Measurements from ENCODE around the gene KCNJ18. TPM values are rescaled to one million over a fixed set of nuclear protein-coding genes. Genes with fewer than 3 reads are reported as not detected.
"Not testable (repeated sequence)": the region's sequence is repeated elsewhere in the genome, so short reads cannot be mapped to it uniquely, and the experiment has no call there.

Gene KCNJ18
- total RNA-seq, 1 donor from 2014 or later, result not detected

DNA sequence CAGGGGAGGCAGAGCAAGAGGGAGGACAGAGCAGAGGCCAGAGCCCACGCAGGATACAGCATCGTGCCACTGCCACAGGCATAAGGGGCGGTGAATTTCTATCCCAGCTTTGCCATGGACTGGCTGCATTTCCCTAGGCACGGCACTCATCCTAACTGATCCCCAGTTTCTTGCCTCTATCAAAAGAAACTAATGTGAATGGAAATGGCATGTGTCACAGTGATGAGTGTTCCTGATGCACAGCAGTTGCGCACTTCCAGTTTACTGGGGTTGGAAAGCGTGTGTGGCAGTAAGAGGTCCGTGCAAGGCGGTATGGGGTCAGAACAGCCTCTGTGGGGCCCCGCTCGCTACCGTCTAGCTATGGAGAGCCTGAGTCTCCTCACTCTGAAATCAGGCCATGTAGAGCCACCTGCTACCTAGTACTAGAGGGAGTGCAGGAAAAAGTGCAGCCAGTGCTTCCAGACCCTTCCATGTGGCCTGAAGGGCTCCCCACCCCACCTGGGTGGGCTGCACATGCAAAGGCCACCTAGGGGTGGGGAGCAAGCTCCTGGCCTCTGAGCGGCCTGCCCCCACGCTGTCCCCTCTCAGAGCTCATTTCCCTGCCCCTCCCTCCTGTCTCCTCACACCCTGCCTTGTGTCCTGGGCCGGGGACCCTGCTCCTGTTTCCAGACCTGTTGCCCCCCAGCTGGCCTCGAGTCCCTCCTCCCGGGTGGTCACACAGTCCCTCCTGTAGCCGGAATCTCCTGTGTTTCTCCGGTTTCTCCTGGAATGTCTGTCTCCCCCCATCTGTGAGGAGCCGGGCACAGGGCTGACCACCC, 5.0 kb upstream of the KCNJ18 start:
- Mint-ChIP-seq H3K9me3 (peaks cover 6% of the 10 kb centered on the region), H3K4me3 (no peak overlapping the region), H3K36me3 (no peaks in the 10 kb centered on the region), H3K27ac (no peak overlapping the region), H3K27me3 (no peaks in the 10 kb centered on the region), H3K4me1 (ENCODE audit: unreplicated experiment) (no peaks in the 10 kb centered on the region)
- no peak for DNase-seq (ENCODE audit: extremely low spot score, unreplicated experiment)
- TF ChIP-seq, protein P1, sequence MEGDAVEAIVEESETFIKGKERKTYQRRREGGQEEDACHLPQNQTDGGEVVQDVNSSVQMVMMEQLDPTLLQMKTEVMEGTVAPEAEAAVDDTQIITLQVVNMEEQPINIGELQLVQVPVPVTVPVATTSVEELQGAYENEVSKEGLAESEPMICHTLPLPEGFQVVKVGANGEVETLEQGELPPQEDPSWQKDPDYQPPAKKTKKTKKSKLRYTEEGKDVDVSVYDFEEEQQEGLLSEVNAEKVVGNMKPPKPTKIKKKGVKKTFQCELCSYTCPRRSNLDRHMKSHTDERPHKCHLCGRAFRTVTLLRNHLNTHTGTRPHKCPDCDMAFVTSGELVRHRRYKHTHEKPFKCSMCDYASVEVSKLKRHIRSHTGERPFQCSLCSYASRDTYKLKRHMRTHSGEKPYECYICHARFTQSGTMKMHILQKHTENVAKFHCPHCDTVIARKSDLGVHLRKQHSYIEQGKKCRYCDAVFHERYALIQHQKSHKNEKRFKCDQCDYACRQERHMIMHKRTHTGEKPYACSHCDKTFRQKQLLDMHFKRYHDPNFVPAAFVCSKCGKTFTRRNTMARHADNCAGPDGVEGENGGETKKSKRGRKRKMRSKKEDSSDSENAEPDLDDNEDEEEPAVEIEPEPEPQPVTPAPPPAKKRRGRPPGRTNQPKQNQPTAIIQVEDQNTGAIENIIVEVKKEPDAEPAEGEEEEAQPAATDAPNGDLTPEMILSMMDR (conservative IDR thresholded peaks at IDR 0.05), result no peak

DNA sequence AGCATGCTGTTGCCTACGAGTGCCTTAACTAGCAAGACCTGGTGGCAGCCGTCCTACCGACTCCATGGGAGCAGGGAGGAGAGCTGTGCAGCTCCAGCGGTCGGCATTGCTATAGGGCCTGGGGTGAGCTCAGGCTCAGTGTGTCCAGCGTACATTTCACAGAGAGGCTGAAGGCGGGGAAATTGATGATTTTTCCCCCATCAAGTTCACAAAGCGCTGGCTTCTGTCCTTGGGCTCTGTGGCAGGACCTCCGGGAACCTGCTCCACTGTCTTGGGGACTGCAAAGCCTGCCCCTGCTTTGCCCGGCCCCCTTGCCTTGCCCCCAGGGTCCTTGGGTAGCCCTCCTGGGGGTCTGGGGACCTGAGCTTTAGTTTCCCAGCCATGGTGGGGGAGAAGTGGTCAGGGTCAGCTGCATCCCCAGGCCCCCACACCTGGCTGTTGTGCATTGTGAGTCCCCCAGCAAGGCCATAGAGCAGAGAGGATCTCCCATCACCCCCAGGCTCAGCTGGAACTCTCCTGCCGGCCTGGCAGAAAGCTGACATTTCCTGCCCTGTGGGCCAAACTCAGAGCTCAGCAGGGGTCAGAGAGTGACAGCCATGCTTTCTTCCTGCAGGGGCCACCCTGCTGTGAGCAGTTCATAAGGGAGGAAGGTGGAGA, 3.9 kb upstream of the KCNJ18 start:
- no peak overlapping the region for H3K27ac Mint-ChIP-seq
- H3K4me1 Mint-ChIP-seq (ENCODE audit: unreplicated experiment), result no peaks in the 10 kb centered on the region

DNA sequence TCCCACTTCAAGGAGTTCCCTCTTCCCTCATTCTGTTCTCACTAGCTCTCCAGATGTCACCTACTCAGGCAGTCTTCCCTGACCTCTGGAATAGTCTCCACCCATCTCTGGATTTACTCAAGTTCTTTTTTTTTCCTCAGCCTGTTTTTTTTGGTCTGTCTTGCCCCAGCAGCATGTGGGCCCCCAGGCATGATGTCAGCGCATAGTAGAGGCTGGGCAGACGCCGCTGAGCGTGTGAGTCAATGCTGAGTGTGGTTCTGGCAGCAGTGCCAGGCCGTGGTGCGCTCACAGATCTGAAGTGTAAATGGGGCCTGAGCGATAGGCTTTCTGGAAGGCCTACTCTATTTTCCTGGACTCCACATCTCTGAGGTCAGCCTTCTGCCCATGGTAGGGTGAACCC, 2.7 kb upstream of the KCNJ18 start:
- Mint-ChIP-seq H3K4me1 (ENCODE audit: unreplicated experiment) (no peaks in the 10 kb centered on the region), H3K36me3 (no peaks in the 10 kb centered on the region), H3K27ac (no peak overlapping the region), H3K9me3 (peaks cover 6% of the 10 kb centered on the region), H3K27me3 (no peaks in the 10 kb centered on the region), H3K4me3 (no peak overlapping the region)
- no peak for DNase-seq (ENCODE audit: extremely low spot score, unreplicated experiment)
- TF ChIP-seq, protein P1 (conservative IDR thresholded peaks at IDR 0.05), result no peak

More for the DNA sequence above, 3.9 kb upstream of the KCNJ18 start:
- Mint-ChIP-seq H3K36me3 (no peaks in the 10 kb centered on the region), H3K27me3 (no peaks in the 10 kb centered on the region), H3K9me3 (peaks cover 6% of the 10 kb centered on the region), H3K4me3 (no peak overlapping the region)
- no peak for DNase-seq (ENCODE audit: extremely low spot score, unreplicated experiment)
- TF ChIP-seq, protein P1 (conservative IDR thresholded peaks at IDR 0.05), result no peak

DNA sequence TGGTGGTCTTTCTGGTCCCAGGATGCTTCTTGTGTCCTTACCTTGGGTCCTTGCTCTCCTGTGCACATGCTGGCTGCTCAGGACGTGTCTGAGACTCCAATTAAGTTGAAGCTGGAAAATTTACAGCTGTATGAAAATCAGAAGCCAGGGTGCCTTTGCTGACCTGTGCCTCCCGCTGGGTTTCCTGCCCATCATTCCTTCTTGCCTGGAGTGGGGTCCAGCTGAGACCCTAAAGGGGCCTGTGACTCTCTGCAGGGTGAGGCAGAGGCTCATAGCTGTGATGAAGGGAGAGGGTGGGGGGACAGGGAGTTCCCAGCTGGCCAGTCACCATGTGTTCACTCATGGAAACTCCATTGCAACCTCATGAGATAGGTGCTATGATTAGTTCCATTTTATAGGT, 1.5 kb upstream of the KCNJ18 start:
- H3K9me3 Mint-ChIP-seq, H3K27ac Mint-ChIP-seq: not testable (repeated sequence)

DNA sequence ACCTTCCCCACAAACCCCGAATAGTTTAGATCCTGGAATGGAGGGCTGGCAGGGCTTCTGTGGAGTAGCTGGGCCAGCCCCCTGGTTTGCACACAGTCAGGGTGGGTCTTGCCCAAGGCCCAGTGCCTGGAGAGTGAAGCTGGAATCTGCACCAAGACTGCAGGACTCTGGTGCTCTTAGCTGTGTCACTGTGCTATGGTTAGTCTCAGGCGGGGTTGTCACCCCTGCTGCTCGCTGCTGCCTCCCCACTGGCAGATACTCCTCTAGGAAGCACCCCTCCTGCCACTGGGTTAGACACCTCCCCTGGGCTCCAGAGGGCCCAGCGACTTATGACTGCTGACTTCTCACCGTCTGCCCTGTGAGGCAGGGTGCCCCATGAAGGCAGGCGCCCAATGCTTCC, 842 bp upstream of the KCNJ18 start:
- not testable (repeated sequence) for H3K4me1 Mint-ChIP-seq (ENCODE audit: unreplicated experiment); DNase-seq (ENCODE audit: extremely low spot score, unreplicated experiment); H3K27me3 Mint-ChIP-seq; H3K27ac Mint-ChIP-seq; H3K4me3 Mint-ChIP-seq; H3K36me3 Mint-ChIP-seq; H3K9me3 Mint-ChIP-seq

More for the DNA sequence above, 1.5 kb upstream of the KCNJ18 start:
- not testable (repeated sequence) for H3K27me3 Mint-ChIP-seq; H3K4me1 Mint-ChIP-seq (ENCODE audit: unreplicated experiment); H3K4me3 Mint-ChIP-seq; H3K36me3 Mint-ChIP-seq; DNase-seq (ENCODE audit: extremely low spot score, unreplicated experiment)

DNA sequence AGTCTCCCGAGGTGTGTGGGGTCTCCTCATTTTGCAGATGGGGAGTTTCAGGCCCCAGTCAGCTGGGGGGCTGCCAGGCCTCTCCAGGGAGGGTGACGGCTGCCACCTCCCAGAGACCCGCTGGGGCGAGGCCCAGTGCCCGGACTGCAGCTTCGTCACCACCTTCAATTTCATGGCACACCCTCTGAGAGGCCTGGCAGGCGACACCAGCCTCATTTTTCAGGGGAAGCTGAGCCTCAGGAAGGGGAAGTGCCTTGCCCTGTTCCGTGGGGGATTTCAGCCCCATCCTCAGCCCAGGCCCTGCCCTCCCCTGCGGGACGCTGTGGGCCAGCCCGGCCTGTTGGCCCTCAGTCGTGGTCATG, 362 bp downstream of the KCNJ18 start:
- not testable (repeated sequence) for H3K9me3 Mint-ChIP-seq; H3K36me3 Mint-ChIP-seq; DNase-seq (ENCODE audit: extremely low spot score, unreplicated experiment); H3K27me3 Mint-ChIP-seq; H3K4me1 Mint-ChIP-seq (ENCODE audit: unreplicated experiment); H3K27ac Mint-ChIP-seq; H3K4me3 Mint-ChIP-seq

DNA sequence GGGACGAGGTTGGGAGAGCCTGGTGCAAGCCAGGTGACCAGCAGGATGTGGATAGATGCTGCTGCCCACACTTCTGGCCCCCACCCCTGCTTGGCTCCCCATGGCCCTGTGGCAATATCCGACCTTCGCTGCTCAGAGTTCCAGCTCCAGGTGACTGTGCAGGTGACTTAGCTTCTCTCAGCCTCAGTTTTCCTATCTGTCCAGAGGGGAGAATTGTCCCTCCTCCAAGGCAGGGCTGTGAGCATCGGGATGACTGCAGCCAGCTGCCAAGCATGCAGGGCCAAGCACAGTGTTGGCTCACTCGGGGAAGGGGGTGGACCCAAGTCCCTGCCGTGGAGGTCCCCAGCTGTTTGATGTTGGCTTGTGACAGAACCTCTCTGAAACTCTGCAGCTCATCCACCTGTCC, 1.1 kb downstream of the KCNJ18 start:
- H3K27me3 Mint-ChIP-seq; H3K4me1 Mint-ChIP-seq (ENCODE audit: unreplicated experiment); H3K4me3 Mint-ChIP-seq; H3K36me3 Mint-ChIP-seq; DNase-seq (ENCODE audit: extremely low spot score, unreplicated experiment); H3K27ac Mint-ChIP-seq; H3K9me3 Mint-ChIP-seq: not testable (repeated sequence)

DNA sequence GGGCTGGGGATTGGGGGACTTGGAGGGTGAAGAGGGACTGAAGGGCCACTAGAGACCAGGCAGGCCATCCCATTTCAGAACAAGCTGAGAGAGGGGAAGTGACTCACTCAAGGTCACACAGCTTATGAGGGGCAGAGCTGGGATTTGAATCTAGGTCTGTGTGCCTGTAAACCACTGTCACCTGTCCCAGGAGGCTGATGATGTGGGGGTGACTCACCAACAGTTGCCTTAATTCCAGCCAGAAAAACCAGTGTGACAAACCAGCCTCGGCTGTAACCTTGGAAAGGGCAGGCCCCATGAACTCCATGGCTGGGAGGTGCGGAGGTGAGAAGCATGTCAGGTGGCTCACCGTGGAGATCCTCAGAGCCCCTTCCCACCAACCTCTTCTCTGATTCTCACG, 1.6 kb downstream of the KCNJ18 start:
- not testable (repeated sequence) for H3K27ac Mint-ChIP-seq; H3K27me3 Mint-ChIP-seq; H3K9me3 Mint-ChIP-seq; H3K4me1 Mint-ChIP-seq (ENCODE audit: unreplicated experiment); DNase-seq (ENCODE audit: extremely low spot score, unreplicated experiment); H3K4me3 Mint-ChIP-seq; H3K36me3 Mint-ChIP-seq

DNA sequence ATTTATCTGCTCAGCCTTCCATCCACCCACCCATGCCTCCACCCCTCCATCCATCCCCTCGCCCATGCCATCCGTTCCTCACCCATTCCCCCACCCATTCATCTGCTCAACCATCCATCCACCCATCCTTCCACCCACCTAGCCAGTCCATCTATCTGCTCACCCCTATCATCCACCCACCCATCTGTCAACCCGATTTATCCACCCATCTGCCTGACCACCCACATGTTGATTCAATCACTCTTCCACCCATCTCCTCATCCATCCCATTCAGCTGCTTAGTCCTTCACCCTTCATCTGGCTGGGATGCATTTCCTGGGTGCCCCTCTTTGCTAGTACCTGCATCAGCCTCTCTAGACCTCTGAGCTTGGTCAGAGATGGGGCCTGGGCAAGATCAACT, 3.9 kb downstream of the KCNJ18 start:
- not testable (repeated sequence) for H3K27me3 Mint-ChIP-seq; H3K4me1 Mint-ChIP-seq (ENCODE audit: unreplicated experiment); DNase-seq (ENCODE audit: extremely low spot score, unreplicated experiment); H3K36me3 Mint-ChIP-seq; H3K9me3 Mint-ChIP-seq; H3K27ac Mint-ChIP-seq; H3K4me3 Mint-ChIP-seq

DNA sequence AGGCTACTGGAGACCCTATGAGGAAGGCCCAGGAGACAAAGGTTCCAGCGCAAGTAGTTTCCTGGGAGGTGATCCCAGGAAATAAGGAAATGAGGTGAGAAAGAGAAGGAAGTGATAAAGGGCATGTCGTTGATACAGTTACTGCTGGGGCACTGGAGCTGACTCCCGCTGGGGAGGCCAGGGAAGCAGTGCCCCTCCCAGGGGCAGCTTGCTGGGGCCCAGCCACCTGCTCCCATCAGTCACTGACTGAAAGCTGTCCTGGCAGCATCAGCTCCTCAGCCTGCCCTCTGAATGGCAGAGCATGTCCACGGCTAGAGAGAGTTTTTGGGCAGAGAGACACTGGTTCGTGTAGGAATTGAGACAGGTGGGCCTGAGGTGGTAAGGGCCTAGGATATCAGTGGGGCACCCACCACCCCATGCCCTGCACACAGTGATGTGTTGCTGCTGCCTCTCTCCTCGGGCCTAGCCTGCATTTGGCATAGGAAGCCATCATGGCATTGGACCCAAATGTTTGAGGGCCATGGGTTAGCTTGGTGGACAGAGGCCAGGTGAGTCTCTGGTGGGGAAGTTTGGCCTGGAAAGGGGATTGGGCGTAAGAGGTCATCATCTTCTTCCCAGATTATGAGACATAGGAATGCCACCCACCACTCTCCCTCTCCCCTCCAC, 4.7 kb downstream of the KCNJ18 start:
- H3K36me3 Mint-ChIP-seq; H3K4me3 Mint-ChIP-seq; H3K27me3 Mint-ChIP-seq; H3K4me1 Mint-ChIP-seq (ENCODE audit: unreplicated experiment); DNase-seq (ENCODE audit: extremely low spot score, unreplicated experiment); H3K27ac Mint-ChIP-seq; H3K9me3 Mint-ChIP-seq: not testable (repeated sequence)

DNA sequence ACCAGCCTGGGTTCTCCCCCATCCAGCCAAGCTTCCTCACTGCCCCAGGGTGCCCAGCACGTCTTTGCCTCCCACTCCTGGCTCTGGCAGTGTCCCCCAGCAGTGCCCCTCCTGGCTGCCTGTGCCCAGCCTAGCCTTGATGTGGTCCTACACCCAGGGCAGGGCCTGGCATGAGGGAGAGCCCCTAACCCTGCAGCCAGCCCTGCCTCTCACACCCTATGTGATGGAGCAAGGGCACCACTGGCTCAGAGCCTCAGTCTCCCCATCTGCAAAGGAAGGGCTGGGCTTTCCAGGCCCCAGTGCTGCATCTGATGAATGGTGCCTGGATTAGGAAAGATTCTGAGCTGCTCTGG, 5.2 kb downstream of the KCNJ18 start:
- not testable (repeated sequence) for H3K27ac Mint-ChIP-seq; H3K4me3 Mint-ChIP-seq; H3K36me3 Mint-ChIP-seq; H3K9me3 Mint-ChIP-seq; H3K4me1 Mint-ChIP-seq (ENCODE audit: unreplicated experiment); H3K27me3 Mint-ChIP-seq; DNase-seq (ENCODE audit: extremely low spot score, unreplicated experiment)

Data from type B pancreatic cell (in vitro differentiated cells).